LNCAP (cell line): ENCODE measurements around the gene AEBP2.

Source experiments
- TF ChIP-seq, protein P1 (sequence below): fragments of 450-650 bp; IDR thresholded peaks from 2 replicates; pipeline ENCODE4 v1.5.1; 2017; ENCODE audit warnings: mild to moderate bottlenecking

Gene AEBP2

GRCh38 chr12:19443585-19443984 is 4.3 kb downstream of the AEBP2 start:
- TF ChIP-seq, protein P1, sequence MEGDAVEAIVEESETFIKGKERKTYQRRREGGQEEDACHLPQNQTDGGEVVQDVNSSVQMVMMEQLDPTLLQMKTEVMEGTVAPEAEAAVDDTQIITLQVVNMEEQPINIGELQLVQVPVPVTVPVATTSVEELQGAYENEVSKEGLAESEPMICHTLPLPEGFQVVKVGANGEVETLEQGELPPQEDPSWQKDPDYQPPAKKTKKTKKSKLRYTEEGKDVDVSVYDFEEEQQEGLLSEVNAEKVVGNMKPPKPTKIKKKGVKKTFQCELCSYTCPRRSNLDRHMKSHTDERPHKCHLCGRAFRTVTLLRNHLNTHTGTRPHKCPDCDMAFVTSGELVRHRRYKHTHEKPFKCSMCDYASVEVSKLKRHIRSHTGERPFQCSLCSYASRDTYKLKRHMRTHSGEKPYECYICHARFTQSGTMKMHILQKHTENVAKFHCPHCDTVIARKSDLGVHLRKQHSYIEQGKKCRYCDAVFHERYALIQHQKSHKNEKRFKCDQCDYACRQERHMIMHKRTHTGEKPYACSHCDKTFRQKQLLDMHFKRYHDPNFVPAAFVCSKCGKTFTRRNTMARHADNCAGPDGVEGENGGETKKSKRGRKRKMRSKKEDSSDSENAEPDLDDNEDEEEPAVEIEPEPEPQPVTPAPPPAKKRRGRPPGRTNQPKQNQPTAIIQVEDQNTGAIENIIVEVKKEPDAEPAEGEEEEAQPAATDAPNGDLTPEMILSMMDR: no peak

- TF ChIP-seq, protein P1: no peak
Observed at GRCh38 chr12:19444097-19444496, 4.8 kb downstream of the AEBP2 start.

GRCh38 chr12:19447386-19447785 is 8.1 kb downstream of the AEBP2 start:
- TF ChIP-seq, protein P1: no peak

DNA sequence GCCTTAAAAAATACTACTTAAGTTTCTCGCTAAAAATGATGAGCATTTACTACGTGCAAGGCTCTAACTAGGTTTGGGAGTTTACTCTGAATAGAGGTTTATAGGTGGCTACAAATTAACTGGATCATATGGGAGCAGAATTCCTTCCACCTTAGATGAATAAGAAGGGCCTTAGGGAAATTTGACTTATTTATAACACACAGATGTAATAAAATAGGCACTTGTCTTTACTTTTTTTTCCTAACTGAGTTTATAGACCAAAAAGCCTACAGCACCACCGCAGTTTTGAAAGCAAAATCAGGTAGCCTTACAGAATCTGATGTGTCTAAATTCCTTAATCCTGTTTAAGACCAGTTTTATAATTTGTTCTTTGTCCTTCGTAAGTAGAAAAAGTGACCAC is 10.5 kb downstream of the AEBP2 start:
- TF ChIP-seq, protein P1: no peak

- TF ChIP-seq, protein P1: no peak
Observed at GRCh38 chr12:19450362-19450761, 11.1 kb downstream of the AEBP2 start.

DNA sequence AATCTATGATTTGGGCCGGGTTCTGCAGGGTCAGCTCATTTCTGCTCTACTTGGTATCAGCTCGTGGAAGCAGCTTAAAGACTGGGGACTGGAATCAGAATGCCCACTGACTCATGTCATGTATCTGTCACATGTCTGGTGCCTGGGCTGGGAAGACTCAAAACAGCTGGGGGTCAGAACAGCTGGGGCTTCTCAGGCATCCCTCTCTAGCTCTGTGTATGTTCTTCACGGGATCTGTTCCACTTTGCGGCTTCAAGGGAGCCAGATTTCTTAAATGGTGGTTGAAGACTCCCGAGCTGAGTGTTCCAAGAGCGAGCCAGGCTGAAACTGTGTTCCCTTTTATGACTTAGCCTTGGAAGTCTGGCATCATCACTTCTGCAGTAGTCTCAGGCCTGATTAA is 11.9 kb downstream of the AEBP2 start:
- TF ChIP-seq, protein P1: no peak

DNA sequence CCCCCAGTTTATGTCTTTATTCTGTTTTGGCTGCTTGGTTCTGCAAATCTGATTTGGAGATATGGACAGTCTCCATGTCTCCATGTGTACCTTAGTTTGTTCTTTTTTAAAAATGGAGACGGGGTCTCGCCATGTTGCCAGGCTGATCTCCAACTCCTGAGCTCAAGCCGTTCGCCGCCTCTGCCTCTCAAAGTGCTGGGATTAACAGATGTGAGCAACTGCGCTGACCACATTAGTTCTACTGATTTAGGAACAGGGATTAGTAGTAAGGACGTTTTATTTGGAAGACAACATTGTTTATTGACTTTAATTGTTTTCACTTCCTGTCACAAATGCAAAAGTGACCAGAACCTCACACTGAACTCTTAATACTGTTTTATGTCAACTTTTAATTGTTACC is 14.7 kb downstream of the AEBP2 start:
- TF ChIP-seq, protein P1: no peak

DNA sequence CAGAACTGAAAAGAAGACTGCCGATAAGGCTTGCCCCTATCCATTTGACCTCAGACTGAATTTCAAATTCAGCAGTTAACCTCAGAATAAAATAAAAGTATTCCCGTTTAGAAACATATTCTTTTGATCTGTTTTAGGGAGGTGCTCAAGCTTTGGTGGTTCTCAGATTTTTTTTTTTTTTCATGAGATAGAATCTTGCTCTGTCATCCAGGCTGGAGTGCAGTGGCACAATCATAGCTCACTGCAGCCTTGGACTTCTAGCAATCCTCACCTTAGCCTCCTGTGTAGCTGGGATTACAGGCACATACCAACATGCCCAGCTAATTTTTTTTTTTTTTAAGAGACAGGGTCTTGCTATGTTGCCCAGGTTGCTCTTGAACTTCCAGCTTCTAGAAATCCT is 15.5 kb downstream of the AEBP2 start:
- TF ChIP-seq, protein P1: no peak
